Measurements from ENCODE around the gene ABCC11. TPM values are rescaled to one million over a fixed set of nuclear protein-coding genes. Genes with fewer than 3 reads are reported as not detected.
"Not testable (repeated sequence)": the region's sequence is repeated elsewhere in the genome, so short reads cannot be mapped to it uniquely, and the experiment has no call there.

Gene ABCC11
- total RNA-seq, 1 donor from 2014 or later = 0.09 TPM

DNA sequence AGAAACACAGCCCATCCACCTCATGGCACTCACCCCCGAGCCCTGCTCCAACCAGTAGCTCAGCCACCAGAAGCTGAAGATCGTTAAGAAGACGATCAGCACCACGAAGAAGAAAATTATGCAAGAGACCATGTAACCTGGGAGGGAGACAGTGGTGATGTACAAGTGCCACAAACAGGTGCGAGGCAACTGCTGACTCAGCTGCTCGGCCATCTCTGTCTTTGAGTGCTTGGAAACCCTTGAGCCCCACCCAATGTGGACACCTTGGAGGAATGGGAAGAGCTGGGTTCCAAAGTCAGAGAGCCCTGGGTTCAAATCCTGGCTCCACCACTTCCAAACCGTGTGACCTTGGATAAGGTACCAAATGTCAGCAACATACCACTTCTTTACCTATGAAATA lies 53.5 kb downstream of the ABCC11 start:
- no peak for DNase-seq (ENCODE audit: low read depth, low spot score)
- no peaks in the 10 kb centered on the region for H3K36me3 Mint-ChIP-seq (ENCODE audit: low read depth)
- H3K4me3 Mint-ChIP-seq = no peak overlapping the region
- no peaks in the 10 kb centered on the region for H3K27me3 Mint-ChIP-seq (ENCODE audit: low read depth)
- H3K4me1 Mint-ChIP-seq = no peaks in the 10 kb centered on the region
- H3K9me3 Mint-ChIP-seq = no peaks in the 10 kb centered on the region
- TF ChIP-seq, protein P1, sequence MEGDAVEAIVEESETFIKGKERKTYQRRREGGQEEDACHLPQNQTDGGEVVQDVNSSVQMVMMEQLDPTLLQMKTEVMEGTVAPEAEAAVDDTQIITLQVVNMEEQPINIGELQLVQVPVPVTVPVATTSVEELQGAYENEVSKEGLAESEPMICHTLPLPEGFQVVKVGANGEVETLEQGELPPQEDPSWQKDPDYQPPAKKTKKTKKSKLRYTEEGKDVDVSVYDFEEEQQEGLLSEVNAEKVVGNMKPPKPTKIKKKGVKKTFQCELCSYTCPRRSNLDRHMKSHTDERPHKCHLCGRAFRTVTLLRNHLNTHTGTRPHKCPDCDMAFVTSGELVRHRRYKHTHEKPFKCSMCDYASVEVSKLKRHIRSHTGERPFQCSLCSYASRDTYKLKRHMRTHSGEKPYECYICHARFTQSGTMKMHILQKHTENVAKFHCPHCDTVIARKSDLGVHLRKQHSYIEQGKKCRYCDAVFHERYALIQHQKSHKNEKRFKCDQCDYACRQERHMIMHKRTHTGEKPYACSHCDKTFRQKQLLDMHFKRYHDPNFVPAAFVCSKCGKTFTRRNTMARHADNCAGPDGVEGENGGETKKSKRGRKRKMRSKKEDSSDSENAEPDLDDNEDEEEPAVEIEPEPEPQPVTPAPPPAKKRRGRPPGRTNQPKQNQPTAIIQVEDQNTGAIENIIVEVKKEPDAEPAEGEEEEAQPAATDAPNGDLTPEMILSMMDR (conservative IDR thresholded peaks at IDR 0.05) = no peak
- H3K27ac Mint-ChIP-seq (ENCODE audit: unreplicated experiment) = no peak overlapping the region

DNA sequence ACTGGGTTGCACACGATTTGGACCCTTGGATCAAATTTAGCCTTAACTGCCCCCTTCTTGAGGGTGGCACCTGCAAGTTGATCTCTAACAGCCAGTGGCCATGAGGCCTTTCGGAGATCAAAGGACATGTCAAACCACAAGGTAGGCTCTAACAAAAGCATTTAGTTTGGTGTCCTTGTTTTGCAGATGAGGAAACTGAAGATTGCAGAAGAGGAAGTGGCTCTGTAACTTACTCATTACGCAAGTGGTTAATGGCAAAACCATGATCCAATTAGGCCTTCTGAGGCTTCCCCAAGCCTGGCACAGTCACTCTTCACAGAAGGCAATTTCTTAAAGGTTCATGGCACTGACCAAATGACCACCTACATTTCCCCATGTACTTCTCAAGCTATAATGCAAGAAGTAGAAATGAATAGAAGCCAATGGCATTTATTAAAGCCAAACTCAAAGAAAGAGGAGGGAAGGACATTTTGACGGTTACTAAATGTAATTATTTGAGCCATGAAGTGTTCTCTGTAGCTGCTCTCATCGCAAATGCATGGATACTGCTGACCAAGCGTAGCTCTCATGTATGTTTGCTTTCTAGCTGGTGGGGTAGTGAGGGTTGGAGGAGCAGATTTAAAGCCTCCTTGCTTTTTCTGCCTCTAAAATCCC lies 58.8 kb downstream of the ABCC11 start:
- Mint-ChIP-seq H3K4me3 (no peak overlapping the region), H3K27me3 (ENCODE audit: low read depth) (peaks cover 3% of the 10 kb centered on the region), H3K9me3 (no peaks in the 10 kb centered on the region), H3K4me1 (no peaks in the 10 kb centered on the region), H3K27ac (ENCODE audit: unreplicated experiment) (no peak overlapping the region), H3K36me3 (ENCODE audit: low read depth) (no peaks in the 10 kb centered on the region)
- DNase-seq (ENCODE audit: low read depth, low spot score) = no peak
- TF ChIP-seq, protein P1 (conservative IDR thresholded peaks at IDR 0.05) = no peak

DNA sequence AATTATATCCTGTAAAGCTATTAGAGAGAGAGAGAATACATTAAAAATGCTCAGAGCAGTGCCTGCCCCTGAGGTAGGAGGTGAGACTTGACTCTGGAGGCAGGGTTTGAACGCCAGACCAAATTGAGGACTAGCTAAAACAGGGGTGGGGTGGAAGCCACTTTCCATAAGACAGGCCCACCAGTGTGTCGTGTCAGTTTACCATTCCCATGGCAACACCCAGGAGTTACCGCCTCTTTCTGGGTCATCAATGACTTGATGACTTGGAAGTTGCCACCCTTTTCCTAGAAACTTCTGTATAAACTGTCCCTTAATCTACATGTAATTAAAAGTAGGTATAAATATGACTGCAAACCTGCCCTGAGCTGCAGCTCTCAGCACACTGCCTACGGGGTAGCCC lies 59.6 kb downstream of the ABCC11 start:
- Mint-ChIP-seq H3K4me1 (no peaks in the 10 kb centered on the region), H3K9me3 (no peaks in the 10 kb centered on the region), H3K36me3 (ENCODE audit: low read depth) (no peaks in the 10 kb centered on the region), H3K27me3 (ENCODE audit: low read depth) (peaks cover 3% of the 10 kb centered on the region), H3K4me3 (no peak overlapping the region), H3K27ac (ENCODE audit: unreplicated experiment) (no peak overlapping the region)
- TF ChIP-seq, protein P1 (conservative IDR thresholded peaks at IDR 0.05) = no peak
- DNase-seq (ENCODE audit: low read depth, low spot score) = no peak

DNA sequence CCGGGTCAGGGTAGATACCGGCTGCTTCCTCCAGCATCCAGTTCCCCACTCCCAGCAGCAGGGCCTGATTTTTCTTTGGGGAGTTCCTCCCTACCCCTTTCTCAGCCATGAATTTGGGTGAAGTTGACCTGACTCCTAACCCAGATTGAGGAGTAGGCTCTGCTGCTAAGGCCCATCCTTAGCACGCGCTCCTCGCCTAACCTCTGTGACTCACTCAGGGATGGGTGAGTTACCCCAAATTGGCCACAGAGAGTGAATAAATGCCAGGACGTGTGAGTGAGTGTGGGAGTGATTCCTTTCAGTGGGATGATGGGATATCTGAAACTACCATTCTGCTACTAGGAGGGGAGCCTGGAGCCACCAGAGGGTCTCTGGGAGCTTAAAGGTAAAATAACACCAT lies 62.7 kb downstream of the ABCC11 start:
- DNase-seq (ENCODE audit: low read depth, low spot score) = no peak
- Mint-ChIP-seq H3K36me3 (ENCODE audit: low read depth) (no peaks in the 10 kb centered on the region), H3K9me3 (no peaks in the 10 kb centered on the region), H3K27me3 (ENCODE audit: low read depth) (peaks cover 3% of the 10 kb centered on the region), H3K27ac (ENCODE audit: unreplicated experiment) (no peak overlapping the region), H3K4me3 (no peak overlapping the region), H3K4me1 (no peaks in the 10 kb centered on the region)
- TF ChIP-seq, protein P1 (conservative IDR thresholded peaks at IDR 0.05) = no peak

DNA sequence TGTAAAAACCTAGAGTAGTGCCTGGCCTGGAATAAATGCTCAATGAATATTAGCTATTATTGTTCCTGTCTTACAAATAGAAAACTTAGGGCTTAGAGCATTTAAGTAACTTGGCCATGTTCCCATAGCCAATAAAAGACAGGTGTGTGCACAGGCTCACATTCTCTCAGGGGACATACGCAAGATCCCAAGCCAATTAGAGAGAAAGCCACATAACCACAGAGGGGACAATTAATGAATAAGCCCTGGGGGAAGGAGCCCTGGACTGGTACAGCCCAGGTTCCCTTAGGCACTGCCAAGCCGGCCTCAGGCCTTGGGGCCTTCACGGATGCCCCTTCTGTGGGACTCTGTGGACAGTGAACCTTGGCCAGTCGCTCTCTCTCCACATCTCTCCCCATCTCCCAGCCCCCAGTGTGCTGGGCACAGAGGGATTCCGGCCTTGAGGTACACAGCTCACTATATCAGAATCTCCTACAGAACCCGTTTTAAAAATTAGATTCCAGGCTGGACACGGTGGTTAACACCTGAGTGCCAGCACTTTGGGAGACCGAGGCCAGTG lies 64.3 kb downstream of the ABCC11 start:
- H3K4me1 Mint-ChIP-seq = no peaks in the 10 kb centered on the region

DNA sequence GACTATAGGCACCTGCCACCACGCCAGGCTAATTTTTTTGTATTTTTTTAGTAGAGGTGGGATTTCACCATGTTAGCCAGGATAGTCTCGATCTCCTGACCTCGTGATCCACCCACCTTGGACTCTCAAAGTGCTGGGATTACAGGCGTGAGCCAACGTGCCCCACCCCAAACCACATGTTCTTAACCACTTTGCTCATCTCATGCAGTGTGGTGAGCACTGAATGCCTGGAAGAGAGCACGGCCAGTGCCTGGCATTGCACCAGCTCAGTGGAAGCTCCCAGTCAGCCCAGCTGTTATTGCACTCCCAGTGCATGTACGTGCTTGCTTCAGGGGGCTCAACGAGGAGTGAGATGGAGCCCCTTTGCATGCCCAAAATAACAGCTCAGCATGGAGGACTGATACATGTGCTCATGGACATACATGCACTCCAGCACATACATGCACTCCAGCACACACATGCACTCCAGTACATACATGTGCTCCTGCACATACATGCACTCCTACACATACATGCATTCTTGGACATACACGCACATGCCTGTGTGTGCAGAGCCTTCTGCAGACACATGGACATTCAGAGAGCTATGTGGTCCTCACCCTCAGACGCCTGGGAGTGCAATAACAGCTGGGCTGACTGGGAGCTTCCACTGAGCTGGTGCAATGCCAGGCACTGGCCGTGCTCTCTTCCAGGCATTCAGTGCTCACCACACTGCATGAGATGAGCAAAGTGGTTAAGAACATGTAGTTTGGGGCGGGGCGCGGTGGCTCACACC lies 65.4 kb downstream of the ABCC11 start:
- H3K4me3 Mint-ChIP-seq; H3K9me3 Mint-ChIP-seq; H3K36me3 Mint-ChIP-seq (ENCODE audit: low read depth); H3K27ac Mint-ChIP-seq (ENCODE audit: unreplicated experiment); H3K4me1 Mint-ChIP-seq; DNase-seq (ENCODE audit: low read depth, low spot score); H3K27me3 Mint-ChIP-seq (ENCODE audit: low read depth): not testable (repeated sequence)

More for the DNA sequence above, 64.3 kb downstream of the ABCC11 start:
- H3K4me3 Mint-ChIP-seq = no peak overlapping the region
- H3K27ac Mint-ChIP-seq (ENCODE audit: unreplicated experiment) = no peak overlapping the region
- TF ChIP-seq, protein P1 (conservative IDR thresholded peaks at IDR 0.05) = no peak
- peaks cover 3% of the 10 kb centered on the region for H3K27me3 Mint-ChIP-seq (ENCODE audit: low read depth)
- H3K9me3 Mint-ChIP-seq = no peaks in the 10 kb centered on the region
- no peak for DNase-seq (ENCODE audit: low read depth, low spot score)
- no peaks in the 10 kb centered on the region for H3K36me3 Mint-ChIP-seq (ENCODE audit: low read depth)
